Astrocyte of the spinal cord (primary cell): Measurements from ENCODE around the gene HTT.
A peak's percentile ranks its signal among the peaks of the same experiment; 100 is the strongest.

ENCODE experiments used
- DNase-seq: peaks from one replicate; pipeline ENCODE4 v3.0.0; 2011; ENCODE audit warnings: low read depth, low spot score
- H3K4me3 ChIP-seq: 2 replicates; pipeline ENCODE4 v1.5.1; 2011; ENCODE audit warnings: low read depth, mild to moderate bottlenecking, low read length, moderate library complexity
- in situ Hi-C: cut with HindIII; loops from 2 replicates; pipeline ENCODE4 v1.10.0; 2017; ENCODE audit warnings: low sequenced_read_pairs
- TF ChIP-seq, protein P1 (sequence below): IDR thresholded peaks from 2 replicates; pipeline ENCODE4 v1.5.1; 2012; ENCODE audit warnings: low read depth, mild to moderate bottlenecking, low read length, inconsistent platforms

The HTT gene

DNA sequence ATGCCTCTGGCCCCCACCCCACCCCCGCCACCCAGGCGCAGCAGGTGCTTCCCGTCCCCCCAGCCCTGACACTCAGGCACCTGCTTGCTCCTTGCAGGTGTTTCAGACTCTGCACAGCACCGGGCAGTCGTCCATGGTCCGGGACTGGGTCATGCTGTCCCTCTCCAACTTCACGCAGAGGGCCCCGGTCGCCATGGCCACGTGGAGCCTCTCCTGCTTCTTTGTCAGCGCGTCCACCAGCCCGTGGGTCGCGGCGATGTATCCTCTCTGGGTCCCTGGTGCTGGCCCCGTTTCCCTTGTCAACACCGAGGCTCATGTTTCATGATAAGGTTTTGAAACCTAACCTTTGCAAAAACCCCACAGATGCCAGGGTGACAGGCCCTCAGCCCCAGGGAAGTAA is 164.2 kb downstream of the HTT start:
- H3K4me3 ChIP-seq = no peak overlapping the region
- no peak for DNase-seq
- in situ Hi-C loops = no loop called here
- TF ChIP-seq, protein P1, sequence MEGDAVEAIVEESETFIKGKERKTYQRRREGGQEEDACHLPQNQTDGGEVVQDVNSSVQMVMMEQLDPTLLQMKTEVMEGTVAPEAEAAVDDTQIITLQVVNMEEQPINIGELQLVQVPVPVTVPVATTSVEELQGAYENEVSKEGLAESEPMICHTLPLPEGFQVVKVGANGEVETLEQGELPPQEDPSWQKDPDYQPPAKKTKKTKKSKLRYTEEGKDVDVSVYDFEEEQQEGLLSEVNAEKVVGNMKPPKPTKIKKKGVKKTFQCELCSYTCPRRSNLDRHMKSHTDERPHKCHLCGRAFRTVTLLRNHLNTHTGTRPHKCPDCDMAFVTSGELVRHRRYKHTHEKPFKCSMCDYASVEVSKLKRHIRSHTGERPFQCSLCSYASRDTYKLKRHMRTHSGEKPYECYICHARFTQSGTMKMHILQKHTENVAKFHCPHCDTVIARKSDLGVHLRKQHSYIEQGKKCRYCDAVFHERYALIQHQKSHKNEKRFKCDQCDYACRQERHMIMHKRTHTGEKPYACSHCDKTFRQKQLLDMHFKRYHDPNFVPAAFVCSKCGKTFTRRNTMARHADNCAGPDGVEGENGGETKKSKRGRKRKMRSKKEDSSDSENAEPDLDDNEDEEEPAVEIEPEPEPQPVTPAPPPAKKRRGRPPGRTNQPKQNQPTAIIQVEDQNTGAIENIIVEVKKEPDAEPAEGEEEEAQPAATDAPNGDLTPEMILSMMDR = no peak

DNA sequence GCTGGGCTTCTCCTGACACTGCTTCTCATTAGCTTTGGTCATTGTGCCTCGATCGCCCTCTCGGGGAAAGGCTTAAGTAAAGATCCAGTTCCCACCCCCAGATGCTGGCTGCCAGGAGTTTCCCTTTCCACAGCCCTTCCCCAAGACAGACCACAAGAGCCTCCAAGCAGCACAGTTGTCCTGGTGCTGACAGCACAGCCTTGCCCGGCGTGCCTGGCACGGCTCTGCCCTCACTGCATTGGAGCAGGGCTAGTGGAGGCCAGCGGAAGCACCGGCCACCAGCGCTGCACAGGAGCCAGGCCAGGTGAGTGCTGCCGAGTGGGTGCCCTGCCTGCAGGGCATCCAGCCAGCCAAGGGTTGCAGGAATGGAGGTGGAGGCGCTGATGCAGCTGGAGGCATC is 164.8 kb downstream of the HTT start:
- in situ Hi-C loops = no loop called here
- TF ChIP-seq, protein P1 = no peak
- DNase-seq = no peak
- H3K4me3 ChIP-seq = no peak overlapping the region

DNA sequence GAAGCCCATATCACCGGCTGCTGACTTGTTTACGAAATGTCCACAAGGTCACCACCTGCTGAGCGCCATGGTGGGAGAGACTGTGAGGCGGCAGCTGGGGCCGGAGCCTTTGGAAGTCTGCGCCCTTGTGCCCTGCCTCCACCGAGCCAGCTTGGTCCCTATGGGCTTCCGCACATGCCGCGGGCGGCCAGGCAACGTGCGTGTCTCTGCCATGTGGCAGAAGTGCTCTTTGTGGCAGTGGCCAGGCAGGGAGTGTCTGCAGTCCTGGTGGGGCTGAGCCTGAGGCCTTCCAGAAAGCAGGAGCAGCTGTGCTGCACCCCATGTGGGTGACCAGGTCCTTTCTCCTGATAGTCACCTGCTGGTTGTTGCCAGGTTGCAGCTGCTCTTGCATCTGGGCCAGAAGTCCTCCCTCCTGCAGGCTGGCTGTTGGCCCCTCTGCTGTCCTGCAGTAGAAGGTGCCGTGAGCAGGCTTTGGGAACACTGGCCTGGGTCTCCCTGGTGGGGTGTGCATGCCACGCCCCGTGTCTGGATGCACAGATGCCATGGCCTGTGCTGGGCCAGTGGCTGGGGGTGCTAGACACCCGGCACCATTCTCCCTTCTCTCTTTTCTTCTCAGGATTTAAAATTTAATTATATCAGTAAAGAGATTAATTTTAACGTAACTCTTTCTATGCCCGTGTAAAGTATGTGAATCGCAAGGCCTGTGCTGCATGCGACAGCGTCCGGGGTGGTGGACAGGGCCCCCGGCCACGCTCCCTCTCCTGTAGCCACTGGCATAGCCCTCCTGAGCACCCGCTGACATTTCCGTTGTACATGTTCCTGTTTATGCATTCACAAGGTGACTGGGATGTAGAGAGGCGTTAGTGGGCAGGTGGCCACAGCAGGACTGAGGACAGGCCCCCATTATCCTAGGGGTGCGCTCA is 165.8 kb downstream of the HTT start:
- no peak overlapping the region for H3K4me3 ChIP-seq
- no peak for DNase-seq
- TF ChIP-seq, protein P1 = no peak
- in situ Hi-C loops = no loop called here

DNA sequence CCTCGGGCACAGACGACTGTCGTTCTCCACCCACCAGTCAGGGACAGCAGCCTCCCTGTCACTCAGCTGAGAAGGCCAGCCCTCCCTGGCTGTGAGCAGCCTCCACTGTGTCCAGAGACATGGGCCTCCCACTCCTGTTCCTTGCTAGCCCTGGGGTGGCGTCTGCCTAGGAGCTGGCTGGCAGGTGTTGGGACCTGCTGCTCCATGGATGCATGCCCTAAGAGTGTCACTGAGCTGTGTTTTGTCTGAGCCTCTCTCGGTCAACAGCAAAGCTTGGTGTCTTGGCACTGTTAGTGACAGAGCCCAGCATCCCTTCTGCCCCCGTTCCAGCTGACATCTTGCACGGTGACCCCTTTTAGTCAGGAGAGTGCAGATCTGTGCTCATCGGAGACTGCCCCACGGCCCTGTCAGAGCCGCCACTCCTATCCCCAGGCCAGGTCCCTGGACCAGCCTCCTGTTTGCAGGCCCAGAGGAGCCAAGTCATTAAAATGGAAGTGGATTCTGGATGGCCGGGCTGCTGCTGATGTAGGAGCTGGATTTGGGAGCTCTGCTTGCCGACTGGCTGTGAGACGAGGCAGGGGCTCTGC is 166.5 kb downstream of the HTT start:
- in situ Hi-C loops = no loop called here
- H3K4me3 ChIP-seq = no peak overlapping the region
- no peak for DNase-seq
- TF ChIP-seq, protein P1 = no peak

DNA sequence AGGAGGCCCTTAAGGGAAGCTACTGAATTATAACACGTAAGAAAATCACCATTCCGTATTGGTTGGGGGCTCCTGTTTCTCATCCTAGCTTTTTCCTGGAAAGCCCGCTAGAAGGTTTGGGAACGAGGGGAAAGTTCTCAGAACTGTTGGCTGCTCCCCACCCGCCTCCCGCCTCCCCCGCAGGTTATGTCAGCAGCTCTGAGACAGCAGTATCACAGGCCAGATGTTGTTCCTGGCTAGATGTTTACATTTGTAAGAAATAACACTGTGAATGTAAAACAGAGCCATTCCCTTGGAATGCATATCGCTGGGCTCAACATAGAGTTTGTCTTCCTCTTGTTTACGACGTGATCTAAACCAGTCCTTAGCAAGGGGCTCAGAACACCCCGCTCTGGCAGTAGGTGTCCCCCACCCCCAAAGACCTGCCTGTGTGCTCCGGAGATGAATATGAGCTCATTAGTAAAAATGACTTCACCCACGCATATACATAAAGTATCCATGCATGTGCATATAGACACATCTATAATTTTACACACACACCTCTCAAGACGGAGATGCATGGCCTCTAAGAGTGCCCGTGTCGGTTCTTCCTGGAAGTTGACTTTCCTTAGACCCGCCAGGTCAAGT is 167.5 kb downstream of the HTT start:
- H3K4me3 ChIP-seq = no peak overlapping the region
- DNase-seq = peak; percentile 38
- TF ChIP-seq, protein P1 = no peak
- in situ Hi-C loops = no loop called here

DNA sequence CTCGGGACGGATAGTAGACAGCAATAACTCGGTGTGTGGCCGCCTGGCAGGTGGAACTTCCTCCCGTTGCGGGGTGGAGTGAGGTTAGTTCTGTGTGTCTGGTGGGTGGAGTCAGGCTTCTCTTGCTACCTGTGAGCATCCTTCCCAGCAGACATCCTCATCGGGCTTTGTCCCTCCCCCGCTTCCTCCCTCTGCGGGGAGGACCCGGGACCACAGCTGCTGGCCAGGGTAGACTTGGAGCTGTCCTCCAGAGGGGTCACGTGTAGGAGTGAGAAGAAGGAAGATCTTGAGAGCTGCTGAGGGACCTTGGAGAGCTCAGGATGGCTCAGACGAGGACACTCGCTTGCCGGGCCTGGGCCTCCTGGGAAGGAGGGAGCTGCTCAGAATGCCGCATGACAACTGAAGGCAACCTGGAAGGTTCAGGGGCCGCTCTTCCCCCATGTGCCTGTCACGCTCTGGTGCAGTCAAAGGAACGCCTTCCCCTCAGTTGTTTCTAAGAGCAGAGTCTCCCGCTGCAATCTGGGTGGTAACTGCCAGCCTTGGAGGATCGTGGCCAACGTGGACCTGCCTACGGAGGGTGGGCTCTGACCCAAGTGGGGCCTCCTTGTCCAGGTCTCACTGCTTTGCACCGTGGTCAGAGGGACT is 168.8 kb downstream of the HTT start:
- in situ Hi-C loops = no loop called here
- TF ChIP-seq, protein P1 = no peak
- DNase-seq = no peak

More for the DNA sequence above, 168.8 kb downstream of the HTT start:
- H3K4me3 ChIP-seq = no peak overlapping the region
